Hepatocyte (in vitro differentiated cells): Measurements from ENCODE around the gene ACYP2.

Source experiments
- CTCF ChIP-seq: fragments of 200-600 bp; sonication (generic); IDR thresholded peaks from 2 replicates; pipeline ENCODE4 v1.5.1; 2016; ENCODE audit warnings: antibody characterized with exemption, mild to moderate bottlenecking; ENCODE audit not compliant: poor library complexity
- EZH2 ChIP-seq: fragments of 200-600 bp; sonication (generic); IDR thresholded peaks from 2 replicates; pipeline ENCODE4 v1.6.1; 2016; ENCODE audit warnings: antibody characterized with exemption, mild to moderate bottlenecking, borderline replicate concordance

GRCh38 chr2:54260241-54260595 is 144.8 kb downstream of the ACYP2 start:
- TF ChIP-seq CTCF: no peak
- TF ChIP-seq EZH2: no peak
